Measurements from ENCODE around the gene PXMP4.
"Not testable (repeated sequence)": the region's sequence is repeated elsewhere in the genome, so short reads cannot be mapped to it uniquely, and the experiment has no call there.

PXMP4 gene

DNA sequence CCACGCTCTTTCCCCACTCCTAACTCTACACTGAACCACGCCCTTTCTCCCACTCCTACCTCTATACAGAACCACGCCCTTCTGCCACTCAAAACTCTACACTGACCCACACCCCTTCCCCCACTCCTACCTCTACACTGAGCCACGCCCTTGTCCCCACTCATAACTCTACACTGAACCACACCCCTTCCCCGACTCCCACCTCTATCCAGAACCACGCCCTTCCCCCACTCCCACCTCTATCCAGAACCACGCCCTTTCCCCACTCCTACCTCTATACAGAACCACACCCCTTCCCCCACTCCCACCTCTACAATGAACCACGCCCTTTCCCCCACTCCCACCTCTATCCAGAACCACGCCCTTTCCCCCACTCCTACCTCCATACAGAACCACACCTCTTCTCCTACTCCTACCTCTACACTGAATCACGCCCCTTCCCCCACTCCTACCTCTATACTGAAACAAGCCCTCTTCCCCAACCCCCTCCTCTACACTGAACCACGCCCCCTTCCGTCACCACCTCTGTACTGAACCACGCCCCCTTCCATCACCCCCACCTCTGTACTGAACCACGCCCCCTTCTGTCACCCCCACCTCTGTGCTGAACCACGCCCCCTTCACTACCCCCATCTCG is 10.1 kb downstream of the PXMP4 start:
- DNase-seq: peak in 1 of 10 donors; percentile 20
- intact Hi-C loops (cut with DNase I): no loop called here

DNA sequence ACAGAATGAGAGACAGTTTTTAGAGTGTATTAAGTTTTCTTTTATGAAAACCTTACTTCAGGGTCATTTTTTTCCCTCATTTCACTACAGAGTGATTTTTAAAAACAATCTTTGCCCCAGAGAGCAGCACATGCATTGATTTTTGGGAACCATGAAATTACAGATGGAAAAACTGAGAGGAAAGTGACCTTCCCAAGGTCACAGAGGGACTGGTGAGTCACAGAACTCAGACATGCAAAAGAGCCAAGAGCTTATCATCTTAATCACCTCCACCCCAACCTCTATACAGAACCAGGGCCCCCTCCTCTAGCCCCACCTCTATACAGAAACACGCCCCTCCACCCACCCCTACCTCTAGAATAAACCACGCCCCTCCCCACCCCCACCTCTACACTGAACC is 10.7 kb downstream of the PXMP4 start:
- DNase-seq: no peak
- intact Hi-C loops (cut with DNase I): no loop called here

DNA sequence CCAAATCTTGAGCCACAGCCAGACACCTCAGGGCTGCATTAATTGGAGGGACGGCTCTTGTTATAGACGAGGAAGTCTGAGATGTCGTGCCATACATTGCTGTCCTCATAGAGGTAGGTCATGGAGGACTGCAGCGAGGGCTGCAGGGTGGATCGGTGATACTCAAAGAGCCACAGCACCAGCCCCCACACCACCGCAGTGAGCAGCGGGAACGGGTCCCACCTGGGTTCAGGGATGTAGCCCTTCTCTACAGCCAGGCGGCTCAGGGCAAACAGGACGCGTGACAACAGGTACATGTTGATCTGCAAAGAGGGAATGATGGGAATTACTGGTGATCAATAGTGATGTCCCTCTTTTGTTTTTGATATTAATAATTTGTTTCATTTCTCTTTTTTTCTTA is 12.4 kb downstream of the PXMP4 start:
- DNase-seq: peak in 1 of 10 donors; percentile 52
- intact Hi-C loops (cut with DNase I): no loop called here

DNA sequence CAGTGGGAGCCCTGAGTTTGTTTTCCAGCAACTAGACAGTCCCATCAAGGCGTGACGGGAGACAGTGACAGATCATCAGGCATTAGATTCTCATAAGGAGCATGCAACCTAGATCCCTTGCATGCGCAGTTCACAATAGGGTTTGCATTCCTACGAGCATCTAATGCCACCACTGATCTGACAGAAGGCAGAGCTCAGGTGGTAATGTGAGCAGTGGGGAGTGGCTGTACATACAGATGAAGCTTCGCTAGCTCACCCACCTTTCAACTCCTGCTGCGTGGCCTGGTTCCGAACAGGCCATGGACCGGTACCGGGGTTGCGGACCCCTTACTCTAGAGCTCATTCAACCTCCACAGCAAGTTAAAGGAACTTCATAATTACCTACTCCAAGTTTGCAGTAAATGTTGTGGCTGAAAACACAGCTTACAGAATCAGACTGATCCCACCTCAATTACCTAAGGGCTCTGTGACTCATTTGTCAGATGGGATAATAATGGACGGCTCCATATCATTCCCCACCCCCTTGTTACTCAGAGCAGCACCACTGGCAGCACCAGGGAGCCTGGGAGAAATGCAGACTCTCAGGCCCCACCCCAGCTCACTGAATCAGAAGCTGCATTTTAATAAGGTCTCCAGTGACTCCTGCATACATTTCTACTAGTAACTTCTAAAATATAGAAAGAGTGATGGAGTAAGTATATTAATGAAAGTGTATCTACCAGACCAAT is 15.7 kb downstream of the PXMP4 start:
- intact Hi-C loops (cut with DNase I): no loop called here
- DNase-seq: peak in 2 of 10 donors; percentile 25 to 55

DNA sequence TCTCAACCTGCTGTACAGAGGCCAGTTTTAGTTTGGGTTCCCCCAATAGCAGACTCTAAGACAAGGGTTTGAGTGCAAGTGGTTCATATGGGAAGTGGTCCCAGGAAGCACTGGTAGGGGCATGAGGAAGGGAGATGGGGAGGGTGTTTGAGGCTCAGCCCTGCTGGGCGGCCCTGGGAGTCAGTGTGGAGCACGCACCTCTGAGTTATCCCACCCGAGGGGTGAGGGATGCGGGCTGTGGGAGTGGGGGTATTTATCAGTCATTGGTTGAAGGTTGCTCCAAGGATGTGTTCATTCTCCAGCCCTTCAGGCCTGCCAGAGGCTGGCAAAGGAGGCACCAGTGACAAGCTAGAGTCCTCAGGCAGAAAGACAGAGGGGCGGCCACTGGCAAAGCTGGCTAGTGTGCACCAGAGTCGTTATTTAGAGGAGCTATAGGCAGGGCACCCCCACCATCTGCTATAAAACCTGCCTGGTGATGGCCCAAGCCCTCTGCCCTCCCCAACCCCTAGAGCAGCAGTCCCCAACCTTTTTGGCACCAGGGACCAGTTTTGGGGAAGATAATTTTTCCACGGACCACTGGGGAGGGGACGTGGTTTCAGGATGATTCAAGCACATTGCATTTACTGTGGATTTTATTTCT is 16.5 kb downstream of the PXMP4 start:
- DNase-seq: peak in 1 of 10 donors; percentile 24
- intact Hi-C loops (cut with DNase I): no loop called here

DNA sequence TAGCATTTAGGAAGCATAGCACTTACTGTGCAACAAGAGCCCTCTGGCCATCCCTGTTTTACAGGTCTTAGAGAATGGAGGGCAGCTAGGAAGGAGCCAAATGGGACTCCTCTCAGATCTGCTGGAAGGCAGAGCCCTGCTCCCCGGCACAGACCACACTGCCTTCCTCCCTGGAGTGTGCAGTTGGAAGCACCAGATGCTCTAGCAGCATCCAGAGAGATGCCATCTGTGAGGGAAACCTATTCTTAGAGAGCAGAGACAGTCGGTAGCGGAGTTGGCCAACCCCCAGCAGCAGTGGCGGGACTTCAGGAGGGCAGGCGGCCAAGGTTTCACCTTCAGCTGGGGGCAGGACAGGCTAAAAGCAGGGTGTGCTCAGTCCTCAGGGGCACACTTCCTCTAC is 17.2 kb downstream of the PXMP4 start:
- DNase-seq: peak in 8 of 10 donors; percentile 52 to 94 (median 68)

DNA sequence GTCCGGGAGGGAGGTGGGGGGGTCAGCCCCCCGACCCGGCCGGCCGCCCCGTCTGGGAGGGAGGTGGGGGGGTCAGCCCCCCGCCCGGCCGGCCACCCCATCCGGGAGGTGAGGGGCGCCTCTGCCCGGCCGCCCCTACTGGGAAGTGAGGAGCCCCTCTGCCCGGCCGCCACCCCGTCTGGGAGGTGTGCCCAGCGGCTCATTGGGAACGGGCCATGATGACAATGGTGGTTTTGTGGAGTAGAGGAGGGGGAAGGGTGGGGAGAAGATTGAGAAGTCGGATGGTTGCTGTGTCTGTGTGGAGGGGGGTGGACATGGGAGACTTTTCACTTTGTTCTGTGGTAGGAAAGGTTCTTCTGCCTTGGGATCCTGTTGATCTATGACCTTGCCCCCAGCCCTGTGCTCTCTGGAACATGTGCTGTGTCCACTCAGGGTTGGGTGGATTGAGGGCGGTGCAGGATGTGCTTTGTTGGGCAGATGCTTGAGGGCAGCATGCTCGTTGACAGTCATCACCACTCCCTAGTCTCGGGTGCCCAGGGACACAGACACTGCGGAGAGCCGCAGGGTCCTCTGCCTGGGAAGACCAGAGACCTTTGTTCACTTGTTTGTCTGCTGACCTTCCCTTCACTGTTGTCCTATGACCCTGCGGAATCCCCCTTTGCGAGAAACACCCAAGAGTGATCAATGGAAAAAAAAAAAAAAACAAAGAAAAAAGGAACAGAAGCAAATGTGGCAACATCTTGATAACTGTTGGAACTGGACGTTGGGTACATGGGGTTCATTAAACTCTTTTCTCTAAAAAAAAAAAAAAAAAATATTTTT is 18.3 kb downstream of the PXMP4 start:
- intact Hi-C loops (cut with DNase I): no loop called here
- DNase-seq: peak in 1 of 10 donors; percentile 44

More for the DNA sequence above, 17.2 kb downstream of the PXMP4 start:
- intact Hi-C loops (cut with DNase I): no loop called here

DNA sequence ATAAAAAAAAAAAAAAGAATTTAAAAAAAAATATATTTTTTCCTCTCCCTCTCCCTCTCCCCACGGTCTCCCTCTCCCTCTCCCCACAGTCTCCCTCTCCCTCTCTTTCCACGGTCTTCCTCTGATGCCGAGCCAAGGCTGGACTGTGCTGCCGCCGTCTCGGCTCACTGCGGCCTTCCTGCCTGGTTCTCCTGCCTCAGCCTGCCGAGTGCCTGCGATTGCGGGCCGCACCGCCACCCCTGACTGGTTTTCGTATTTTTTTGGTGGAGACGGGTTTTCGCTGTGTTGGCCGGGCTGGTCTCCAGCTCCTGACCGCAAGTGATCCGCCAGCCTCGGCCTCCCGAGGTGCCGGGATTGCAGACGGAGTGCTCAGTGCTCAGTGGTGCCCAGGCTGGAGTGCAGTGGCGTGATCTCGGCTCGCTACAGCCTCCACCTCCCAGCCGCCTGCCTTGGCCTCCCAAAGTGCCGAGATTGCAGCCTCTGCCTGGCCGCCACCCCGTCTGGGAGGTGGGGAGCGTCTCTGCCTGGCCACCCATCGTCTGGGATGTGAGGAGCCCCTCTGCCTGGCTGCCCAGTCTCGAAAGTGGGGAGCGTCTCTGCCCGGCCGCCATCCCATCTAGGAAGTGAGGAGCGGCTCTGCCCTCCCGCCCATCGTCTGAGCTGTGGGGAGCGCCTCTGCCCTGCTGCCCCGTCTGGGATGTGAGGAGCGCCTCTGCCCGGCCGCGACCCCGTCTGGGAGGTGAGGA is 19.2 kb downstream of the PXMP4 start:
- intact Hi-C loops (cut with DNase I): not testable (repeated sequence)

DNA sequence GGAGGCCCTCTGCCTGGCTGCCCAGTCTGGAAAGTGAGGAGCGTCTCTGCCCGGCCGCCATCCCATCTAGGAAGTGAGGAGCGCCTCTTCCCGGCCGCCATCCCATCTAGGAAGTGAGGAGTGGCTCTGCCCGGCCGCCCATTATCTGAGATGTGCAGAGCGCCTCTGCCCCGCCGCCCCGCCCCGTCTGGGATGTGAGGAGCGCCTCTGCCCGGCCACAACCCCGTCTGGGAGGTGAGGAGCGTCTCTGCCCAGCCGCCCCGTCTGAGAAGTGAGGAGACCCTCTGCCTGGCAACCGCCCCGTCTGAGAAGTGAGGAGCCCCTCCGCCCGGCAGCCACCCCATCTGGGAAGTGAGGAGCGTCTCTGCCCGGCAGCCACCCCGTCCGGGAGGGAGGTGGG is 21.1 kb downstream of the PXMP4 start:
- intact Hi-C loops (cut with DNase I); DNase-seq: not testable (repeated sequence)

More for the DNA sequence above, 19.2 kb downstream of the PXMP4 start:
- DNase-seq: not testable (repeated sequence)

DNA sequence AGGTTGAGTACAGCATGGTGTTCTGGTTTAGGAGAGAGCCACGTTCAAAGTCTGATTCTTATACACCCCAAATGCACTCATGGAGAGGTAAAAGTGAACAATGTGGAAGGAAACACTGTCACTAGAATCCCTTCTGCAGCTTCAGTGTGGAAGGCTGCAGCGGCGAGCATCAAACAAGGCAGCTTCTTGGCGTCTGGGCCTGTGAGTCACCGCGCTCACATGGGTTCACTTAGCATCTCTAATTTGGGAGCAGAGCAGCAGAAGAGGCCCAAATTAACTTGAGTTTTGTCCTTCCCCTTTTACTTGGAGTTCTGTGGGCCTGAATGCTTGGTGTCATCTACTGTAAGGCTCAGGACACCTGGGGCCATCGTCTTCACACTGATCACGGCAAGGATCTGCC is 23.0 kb downstream of the PXMP4 start:
- DNase-seq: peak; percentile 56 to 97 (median 80)
- intact Hi-C loops (cut with DNase I): no loop called here

DNA sequence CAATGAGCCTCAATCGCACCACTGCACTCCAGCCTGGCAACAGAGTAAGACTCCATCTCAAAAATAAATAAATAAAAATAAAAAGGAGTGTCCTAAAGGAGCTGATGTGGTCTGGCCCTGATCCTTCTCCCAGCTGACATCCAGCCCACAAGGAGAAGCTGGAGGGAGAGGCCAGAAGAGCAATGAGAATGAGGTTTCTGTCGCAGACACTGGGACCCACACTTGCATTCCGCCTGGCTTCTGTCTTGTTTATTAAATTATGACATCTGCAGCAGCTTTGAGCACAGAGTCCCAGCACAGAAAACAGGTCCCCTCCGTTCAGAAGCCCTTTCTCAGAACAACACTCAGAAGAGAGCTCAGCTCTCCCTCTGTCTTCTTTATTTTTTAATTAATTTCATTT is 23.7 kb downstream of the PXMP4 start:
- intact Hi-C loops (cut with DNase I): no loop called here
- no peak for DNase-seq

DNA sequence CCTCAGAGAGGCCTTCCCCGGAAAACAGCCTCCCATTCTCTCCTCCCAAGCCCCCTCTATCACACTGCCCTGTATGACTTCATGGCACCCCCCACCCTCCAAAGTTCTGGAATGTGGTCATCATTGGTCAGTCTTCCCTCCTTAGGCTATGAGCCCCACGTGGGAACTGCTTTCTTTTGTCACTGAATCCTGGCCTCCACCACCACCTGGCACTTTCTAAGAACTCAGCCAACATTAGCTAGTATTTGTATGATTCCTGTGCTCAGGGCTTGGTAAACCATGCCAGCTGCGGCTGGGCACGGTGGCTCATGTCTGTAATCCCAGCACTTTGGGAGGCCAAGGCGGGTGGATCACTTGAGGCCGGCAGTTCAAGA is 25.5 kb downstream of the PXMP4 start:
- no peak for DNase-seq
- intact Hi-C loops (cut with DNase I): no loop called here

DNA sequence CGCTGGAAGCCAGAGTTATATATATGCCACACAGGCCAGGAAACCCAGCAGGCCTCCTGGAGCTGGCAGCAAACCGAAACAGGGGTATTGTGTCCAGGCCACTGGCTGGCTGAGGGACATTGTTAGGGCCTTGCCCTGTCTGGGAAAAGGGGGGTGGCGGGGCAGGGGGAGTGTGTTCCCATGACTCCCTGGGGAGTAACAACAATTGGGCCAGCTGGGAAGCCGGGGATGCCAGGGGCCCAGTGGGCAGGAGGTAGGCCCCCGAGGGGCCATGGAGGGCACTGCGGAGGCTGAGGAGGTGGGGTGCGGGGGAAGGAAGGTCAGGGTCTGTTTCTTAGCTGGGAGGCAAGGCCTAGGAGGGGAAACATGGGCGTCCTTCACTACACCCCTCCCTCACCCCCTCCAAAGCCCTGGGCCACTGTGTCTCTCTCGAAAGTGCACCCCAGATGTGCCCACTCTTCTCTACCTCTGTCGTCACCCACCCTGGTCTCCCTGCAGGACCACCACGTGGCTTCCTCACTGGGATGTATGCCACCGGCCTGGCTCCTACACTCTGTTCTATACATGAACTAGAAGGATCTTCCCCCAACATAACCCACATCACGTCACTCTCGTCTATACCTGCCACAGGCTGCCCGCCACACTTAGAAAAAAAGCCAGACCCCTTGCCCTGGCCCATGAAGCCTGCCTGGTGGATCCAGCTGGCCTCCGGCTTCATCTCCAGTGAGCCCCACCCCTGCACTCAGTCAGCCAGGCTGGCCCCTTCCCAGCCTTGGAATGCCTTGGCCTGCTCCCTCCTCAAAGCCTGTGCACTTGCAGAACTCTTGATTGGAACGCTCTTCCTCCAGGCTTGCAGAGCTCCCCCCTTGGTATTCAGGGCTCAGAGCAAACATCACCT is 26.1 kb downstream of the PXMP4 start:
- DNase-seq: peak; percentile 66 to 95 (median 78)
- intact Hi-C loops (cut with DNase I): no loop called here

DNA sequence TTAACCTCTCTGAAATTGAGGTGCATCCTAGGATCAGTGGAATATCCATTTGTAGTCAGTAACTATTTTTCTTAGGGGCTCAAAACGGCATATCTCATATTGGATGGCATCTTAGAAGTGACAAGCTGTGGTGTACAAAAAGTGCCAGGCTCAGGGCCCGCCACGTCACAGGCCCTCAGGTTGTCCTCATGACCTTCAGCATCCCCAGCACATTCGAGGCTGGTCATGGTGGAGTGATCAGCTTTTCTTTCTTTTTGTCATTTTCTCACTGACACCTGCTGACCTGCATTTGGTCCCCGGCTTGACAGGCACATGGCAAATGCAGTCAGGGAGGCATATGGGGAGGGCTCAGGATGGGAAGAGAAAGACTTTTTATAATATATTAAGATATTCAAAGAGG is 26.8 kb downstream of the PXMP4 start:
- no peak for DNase-seq
- intact Hi-C loops (cut with DNase I): no loop called here

DNA sequence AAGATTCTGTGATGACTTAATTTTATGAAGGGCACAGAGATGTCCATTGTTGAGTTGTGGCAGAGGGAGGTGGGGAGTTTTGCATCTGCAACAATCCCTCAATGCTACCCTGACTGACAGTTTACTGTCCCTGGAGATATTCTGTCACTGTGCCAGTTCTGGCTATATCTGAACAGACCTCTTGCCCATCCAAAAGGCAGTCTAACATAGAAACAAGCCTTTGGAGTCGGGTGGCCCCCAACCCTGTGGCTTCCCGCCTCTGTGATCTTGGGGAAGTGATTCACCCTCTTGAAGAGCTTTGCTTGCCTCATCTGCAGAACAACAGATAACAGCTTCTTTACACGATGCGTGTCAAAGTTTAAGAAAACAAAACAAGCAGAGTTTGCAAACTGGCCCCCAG is 30.1 kb downstream of the PXMP4 start:
- intact Hi-C loops (cut with DNase I): loop anchor here (5.0 kb wide), 1 partner anchor 42 kb away; the partner anchor contains the start of gene ZNF341
- DNase-seq: no peak

DNA sequence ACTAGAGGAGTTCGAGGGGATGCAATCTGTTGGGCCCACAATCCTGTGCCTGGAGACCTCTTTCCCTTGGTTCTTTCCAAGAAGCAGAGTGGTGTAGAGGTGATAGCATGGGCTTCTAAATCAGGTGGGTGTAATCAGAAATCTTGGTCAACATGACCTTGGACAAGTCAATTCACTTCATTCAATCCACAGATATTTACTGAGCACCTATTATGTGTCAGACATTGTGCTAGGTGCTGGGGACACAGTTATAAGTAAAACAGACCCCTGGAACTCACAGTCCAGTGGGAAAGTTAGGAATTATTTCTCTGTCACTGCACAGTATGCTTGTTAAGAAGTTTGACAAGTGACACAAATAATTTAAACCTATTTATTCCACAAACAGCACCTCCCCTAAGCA is 30.6 kb downstream of the PXMP4 start:
- intact Hi-C loops (cut with DNase I): loop anchor here (5.0 kb wide), 1 partner anchor 43 kb away; the partner anchor contains the start of gene ZNF341
- DNase-seq: no peak

DNA sequence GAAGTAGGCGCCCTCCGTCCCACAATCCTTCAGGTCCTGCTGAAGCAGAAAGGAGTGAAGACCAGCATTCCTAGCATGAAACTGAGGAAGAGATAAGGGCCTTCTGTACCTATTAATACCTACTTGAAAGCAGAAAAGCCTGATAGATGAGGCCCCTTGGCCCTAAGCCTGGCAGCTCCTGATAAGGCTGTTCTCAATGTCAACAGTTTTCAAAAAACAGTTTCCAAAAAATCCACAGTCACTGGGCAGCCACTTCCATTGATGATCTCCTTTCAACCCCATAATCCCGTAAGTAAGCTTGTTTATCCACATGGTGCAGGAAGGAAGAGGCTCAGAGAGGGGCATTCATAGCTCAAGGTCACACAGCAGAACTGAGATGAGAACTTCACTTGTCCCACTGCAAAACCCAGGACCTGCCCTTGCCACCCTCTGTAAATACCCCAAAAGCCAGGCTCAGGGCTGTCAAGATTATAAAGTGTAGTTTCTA is 31.1 kb downstream of the PXMP4 start:
- intact Hi-C loops (cut with DNase I): loop anchor here (5.0 kb wide), 1 partner anchor 43 kb away; the partner anchor contains the start of gene ZNF341

More for the DNA sequence above, 31.1 kb downstream of the PXMP4 start:
- DNase-seq: no peak

Measured in posterior cingulate gyrus (tissue), 11 donors.